ENCODE measurements around the gene EML1. TPM values are rescaled to one million over a fixed set of nuclear protein-coding genes. Genes with fewer than 3 reads are reported as not detected.

EML1 gene
- total RNA-seq, 1 donor from 2014 or later, result 57.2 TPM

DNA sequence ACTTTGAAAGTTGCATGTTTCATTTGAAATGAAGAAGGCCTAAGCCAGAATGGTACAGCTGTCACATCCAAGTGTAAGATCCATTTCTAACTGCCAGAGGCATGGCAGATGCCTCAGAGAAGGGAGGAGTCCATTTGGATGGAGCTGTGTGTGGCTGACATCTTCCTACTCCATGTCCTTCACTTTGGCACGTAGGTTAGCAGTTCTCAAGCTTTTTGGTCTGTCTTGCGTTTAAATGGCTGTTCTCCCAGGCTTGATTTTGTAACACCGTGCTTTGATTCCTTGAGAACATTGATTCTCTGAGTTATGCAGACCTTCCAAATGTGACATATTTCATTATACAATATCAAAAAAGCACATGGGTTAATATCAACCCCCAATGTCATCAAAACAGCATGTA is 23.4 kb downstream of the EML1 start:
- Histone ChIP-seq H3K4me3 (no peak overlapping the region), H3K4me1 (peaks cover 28% of the 10 kb centered on the region), H3K79me2 (ENCODE audit: low read depth) (peaks cover 99% of the 10 kb centered on the region), H3K9me3 (ENCODE audit: low read depth) (no peaks in the 10 kb centered on the region), H3K27ac (no peak overlapping the region), H3K27me3 (no peaks in the 10 kb centered on the region), H4K20me1 (ENCODE audit: low read depth) (peaks cover 82% of the 10 kb centered on the region), H3F3A (ENCODE audit: low read depth) (peaks cover 21% of the 10 kb centered on the region), H3K9ac (no peak overlapping the region), H2AFZ (replicated peaks) (no peak overlapping the region), H3K36me3 (no peaks in the 10 kb centered on the region), H3K4me2 (no peak overlapping the region)
- no peak for TF ChIP-seq EZH2phosphoT487 (IDR thresholded peaks at IDR 0.05)
- TF ChIP-seq EZH2 (IDR thresholded peaks at IDR 0.05), result no peak
- Mint-ChIP-seq H3K4me3 (no peak overlapping the region), H3K27ac (no peak overlapping the region), H3K27me3 (ENCODE audit: insufficient read depth, low read depth) (peaks cover 3% of the 10 kb centered on the region), H3K4me1 (peaks cover 36% of the 10 kb centered on the region), H3K36me3 (peaks cover 10% of the 10 kb centered on the region), H3K9me3 (peaks cover 2% of the 10 kb centered on the region)
- no peak for DNase-seq (ENCODE audit: low spot score)

DNA sequence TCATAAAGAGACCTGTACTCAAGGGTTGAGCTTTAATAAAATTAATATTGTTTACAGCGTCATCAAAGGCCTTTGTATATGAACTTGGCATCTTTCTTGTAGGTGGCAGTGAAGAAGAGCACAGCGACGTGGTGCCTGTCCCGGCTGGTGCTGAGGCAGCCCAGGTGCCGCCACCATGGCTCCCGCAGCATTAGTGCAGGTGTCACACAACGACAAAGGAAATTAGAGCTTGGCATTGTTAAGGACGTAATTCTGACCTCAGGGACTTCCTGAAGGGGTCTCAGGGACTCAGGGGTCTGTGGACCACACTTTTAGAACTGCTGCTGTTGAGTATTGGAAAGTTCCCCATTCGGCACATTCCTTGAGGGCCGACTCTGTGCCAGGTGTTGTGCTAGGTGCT is 24.1 kb downstream of the EML1 start:
- Mint-ChIP-seq H3K4me1 (peaks cover 39% of the 10 kb centered on the region), H3K27ac (peak overlapping the region; percentile 61), H3K36me3 (peaks cover 10% of the 10 kb centered on the region), H3K4me3 (no peak overlapping the region), H3K27me3 (ENCODE audit: insufficient read depth, low read depth) (peaks cover 3% of the 10 kb centered on the region), H3K9me3 (peaks cover 2% of the 10 kb centered on the region)
- no peaks in the 10 kb centered on the region for H3K27me3 ChIP-seq
- no peak overlapping the region for H3K27ac ChIP-seq
- H3K4me1 ChIP-seq, result peaks cover 25% of the 10 kb centered on the region
- no peaks in the 10 kb centered on the region for H3K9me3 ChIP-seq (ENCODE audit: low read depth)
- H3K36me3 ChIP-seq, result no peaks in the 10 kb centered on the region
- DNase-seq (ENCODE audit: low spot score), result no peak
- no peak overlapping the region for H3K4me2 ChIP-seq
- peaks cover 99% of the 10 kb centered on the region for H3K79me2 ChIP-seq (ENCODE audit: low read depth)
- no peak overlapping the region for H3K9ac ChIP-seq
- no peak overlapping the region for H2AFZ ChIP-seq (replicated peaks)
- peaks cover 19% of the 10 kb centered on the region for H3F3A ChIP-seq (ENCODE audit: low read depth)
- H3K4me3 ChIP-seq, result no peak overlapping the region
- H4K20me1 ChIP-seq (ENCODE audit: low read depth), result peaks cover 82% of the 10 kb centered on the region
- no peak for TF ChIP-seq EZH2 (IDR thresholded peaks at IDR 0.05)
- TF ChIP-seq, protein P1, sequence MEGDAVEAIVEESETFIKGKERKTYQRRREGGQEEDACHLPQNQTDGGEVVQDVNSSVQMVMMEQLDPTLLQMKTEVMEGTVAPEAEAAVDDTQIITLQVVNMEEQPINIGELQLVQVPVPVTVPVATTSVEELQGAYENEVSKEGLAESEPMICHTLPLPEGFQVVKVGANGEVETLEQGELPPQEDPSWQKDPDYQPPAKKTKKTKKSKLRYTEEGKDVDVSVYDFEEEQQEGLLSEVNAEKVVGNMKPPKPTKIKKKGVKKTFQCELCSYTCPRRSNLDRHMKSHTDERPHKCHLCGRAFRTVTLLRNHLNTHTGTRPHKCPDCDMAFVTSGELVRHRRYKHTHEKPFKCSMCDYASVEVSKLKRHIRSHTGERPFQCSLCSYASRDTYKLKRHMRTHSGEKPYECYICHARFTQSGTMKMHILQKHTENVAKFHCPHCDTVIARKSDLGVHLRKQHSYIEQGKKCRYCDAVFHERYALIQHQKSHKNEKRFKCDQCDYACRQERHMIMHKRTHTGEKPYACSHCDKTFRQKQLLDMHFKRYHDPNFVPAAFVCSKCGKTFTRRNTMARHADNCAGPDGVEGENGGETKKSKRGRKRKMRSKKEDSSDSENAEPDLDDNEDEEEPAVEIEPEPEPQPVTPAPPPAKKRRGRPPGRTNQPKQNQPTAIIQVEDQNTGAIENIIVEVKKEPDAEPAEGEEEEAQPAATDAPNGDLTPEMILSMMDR (IDR thresholded peaks at IDR 0.05), result no peak
- TF ChIP-seq EZH2phosphoT487 (IDR thresholded peaks at IDR 0.05), result no peak

DNA sequence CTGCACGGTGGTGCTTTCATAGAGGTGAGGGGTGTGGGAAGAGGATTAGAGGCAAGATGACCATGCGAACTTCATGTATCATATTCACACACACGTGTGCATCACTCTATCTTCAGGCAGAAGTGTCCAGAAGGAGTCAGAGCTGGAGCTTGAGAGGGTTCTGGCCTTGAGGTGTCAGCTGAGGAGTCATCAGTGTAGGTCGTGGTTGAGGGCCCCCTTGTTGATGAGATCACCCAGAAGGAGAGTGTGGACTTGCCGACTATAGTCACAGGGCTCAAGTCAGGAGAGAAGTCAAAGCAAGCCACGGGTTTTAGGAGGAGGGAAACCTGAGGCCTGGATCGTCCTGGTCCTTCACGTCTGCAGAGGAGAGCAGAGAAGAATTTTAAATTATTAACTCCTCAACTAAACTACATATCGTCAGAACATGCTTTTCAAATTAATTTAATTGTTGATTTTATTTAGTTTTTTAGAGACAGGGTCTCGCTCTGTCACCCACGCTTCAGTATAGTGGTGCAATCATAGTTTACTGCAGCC is 25.4 kb downstream of the EML1 start:
- no peaks in the 10 kb centered on the region for H3K9me3 ChIP-seq (ENCODE audit: low read depth)
- no peak overlapping the region for H3K4me3 ChIP-seq
- H3K4me1 Mint-ChIP-seq, result peaks cover 41% of the 10 kb centered on the region
- H3K27me3 Mint-ChIP-seq (ENCODE audit: insufficient read depth, low read depth), result peaks cover 5% of the 10 kb centered on the region
- peaks cover 76% of the 10 kb centered on the region for H4K20me1 ChIP-seq (ENCODE audit: low read depth)
- H3K4me2 ChIP-seq, result no peak overlapping the region
- no peak overlapping the region for H3K9ac ChIP-seq
- no peak overlapping the region for H3K27ac ChIP-seq
- H3K79me2 ChIP-seq (ENCODE audit: low read depth), result peaks cover 99% of the 10 kb centered on the region
- no peak for DNase-seq (ENCODE audit: low spot score)
- H2AFZ ChIP-seq (replicated peaks), result no peak overlapping the region
- no peaks in the 10 kb centered on the region for H3K36me3 ChIP-seq
- TF ChIP-seq EZH2 (IDR thresholded peaks at IDR 0.05) (no peak), EZH2phosphoT487 (IDR thresholded peaks at IDR 0.05) (no peak)
- TF ChIP-seq, protein P1 (IDR thresholded peaks at IDR 0.05), result no peak
- H3K36me3 Mint-ChIP-seq, result peaks cover 10% of the 10 kb centered on the region
- peaks cover 2% of the 10 kb centered on the region for H3K9me3 Mint-ChIP-seq
- H3K4me3 Mint-ChIP-seq, result no peak overlapping the region
- H3K27me3 ChIP-seq, result no peaks in the 10 kb centered on the region
- peaks cover 12% of the 10 kb centered on the region for H3F3A ChIP-seq (ENCODE audit: low read depth)
- peaks cover 15% of the 10 kb centered on the region for H3K4me1 ChIP-seq
- H3K27ac Mint-ChIP-seq, result no peak overlapping the region

DNA sequence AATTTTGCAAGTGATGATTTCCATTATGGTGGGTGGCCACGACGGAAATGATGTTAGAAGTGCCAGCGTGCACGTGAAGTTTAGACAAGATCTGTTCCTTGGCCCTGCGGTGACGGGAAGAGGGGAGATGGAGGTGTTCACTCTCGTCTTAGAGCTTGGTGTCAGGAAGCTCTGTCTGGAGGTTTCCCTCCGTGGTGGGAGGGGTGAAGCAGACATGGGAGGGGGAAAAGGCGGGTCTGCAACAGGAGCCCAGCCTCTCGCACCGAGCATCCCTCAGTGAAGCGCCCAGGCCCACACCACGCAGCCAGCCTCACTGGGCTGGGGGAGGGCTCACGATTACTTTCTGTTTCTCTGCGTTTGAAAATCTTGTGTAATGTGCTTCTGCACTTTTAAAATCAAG is 26.3 kb downstream of the EML1 start:
- Histone ChIP-seq H3K9me3 (ENCODE audit: low read depth) (no peaks in the 10 kb centered on the region), H3F3A (ENCODE audit: low read depth) (peaks cover 12% of the 10 kb centered on the region), H2AFZ (replicated peaks) (no peak overlapping the region), H3K9ac (no peak overlapping the region), H3K4me1 (peaks cover 15% of the 10 kb centered on the region), H3K27me3 (no peaks in the 10 kb centered on the region), H3K4me3 (no peak overlapping the region), H3K79me2 (ENCODE audit: low read depth) (peaks cover 99% of the 10 kb centered on the region), H3K36me3 (no peaks in the 10 kb centered on the region), H4K20me1 (ENCODE audit: low read depth) (peaks cover 68% of the 10 kb centered on the region), H3K4me2 (no peak overlapping the region), H3K27ac (peak overlapping the region; percentile 10)
- Mint-ChIP-seq H3K9me3 (peaks cover 2% of the 10 kb centered on the region), H3K27me3 (ENCODE audit: insufficient read depth, low read depth) (peaks cover 5% of the 10 kb centered on the region), H3K4me3 (no peak overlapping the region), H3K27ac (no peak overlapping the region), H3K4me1 (peaks cover 37% of the 10 kb centered on the region), H3K36me3 (peaks cover 13% of the 10 kb centered on the region)
- peak; percentile 62 for DNase-seq (ENCODE audit: low spot score)
- no peak for TF ChIP-seq EZH2 (IDR thresholded peaks at IDR 0.05)
- TF ChIP-seq, protein P1 (IDR thresholded peaks at IDR 0.05), result no peak
- no peak for TF ChIP-seq EZH2phosphoT487 (IDR thresholded peaks at IDR 0.05)

Data from neural progenitor cell (in vitro differentiated cells).